Activated T-cell treated with anti-CD3 and anti-CD28 coated beads, Interleukin-2, amount 50 U/mL, for 48 hours (primary cell): ENCODE results near the gene KRTAP4-6.
"Not testable (repeated sequence)": the region's sequence is repeated elsewhere in the genome, so short reads cannot be mapped to it uniquely, and the experiment has no call there.

Experiments
- DNase-seq, 2 experiments: peaks; one replicate each; pipeline ENCODE4 v3.0.0-alpha.2; 2020

KRTAP4-6 gene

GRCh38 chr17:41104386-41105038 is 35.8 kb downstream of the KRTAP4-6 start:
- DNase-seq, result not testable (repeated sequence)

GRCh38 chr17:41103896-41104295 is 36.4 kb downstream of the KRTAP4-6 start:
- no peak for DNase-seq

GRCh38 chr17:41101586-41102259 is 38.6 kb downstream of the KRTAP4-6 start, which contains the start of gene KRTAP4-16:
Gene KRTAP4-16, minus strand, starts transcription at chr17:41102209. Its CDS starts 0 bp downstream, at chr17:41102209.
- no peak for DNase-seq

GRCh38 chr17:41099682-41100480 is 40.5 kb downstream of the KRTAP4-6 start:
- not testable (repeated sequence) for DNase-seq

GRCh38 chr17:41098481-41098880 is 41.9 kb downstream of the KRTAP4-6 start:
- no peak for DNase-seq

GRCh38 chr17:41098042-41098441 is 42.3 kb downstream of the KRTAP4-6 start, which contains the start of gene KRTAP4-8:
Gene KRTAP4-8, minus strand, starts transcription at chr17:41098142. Its CDS starts 58 bp downstream, at chr17:41098084.
- DNase-seq, result no peak

- no peak for DNase-seq
Observed at GRCh38 chr17:41096055-41096454, 44.3 kb downstream of the KRTAP4-6 start.
